H1 (cell line): ENCODE data around the gene MEP1A. TPM values are rescaled to one million over a fixed set of nuclear protein-coding genes. Genes with fewer than 3 reads are reported as not detected.

Experiments used
- CTCF ChIA-PET: fragments of 300-600 bp; sonication (Branson Sonifier 250); formaldehyde crosslinking; loops from one replicate; lab custom pipeline; 2021; ENCODE audit not compliant: partially characterized antibody; lab: Charles Lee
- POLR2A ChIA-PET: fragments of 300-600 bp; sonication (Branson Sonifier 250); formaldehyde crosslinking; loops from one replicate; lab custom pipeline; 2021; ENCODE audit warnings: inconsistent platforms; ENCODE audit not compliant: partially characterized antibody; lab: Charles Lee
- DNase-seq, 2 experiments: peaks; one replicate each; pipeline versions ENCODE4 v3.0.0 to v3.0.0-alpha.2; 2010 to 2022; ENCODE audit warnings: low spot score in 2 of 2, low read depth in 1 of 2, mixed read lengths in 1 of 2
- FAIRE-seq: peaks from 2 replicates; lab custom pipeline; 2011; peaks lifted over from hg19 to GRCh38; lab: Jason Lieb, UNC
- H2AFZ ChIP-seq: 2 replicates; pipeline ENCODE4 v1.8.1; 2012; ENCODE audit warnings: low read length, inconsistent platforms
- H2AK5ac ChIP-seq: 2 replicates; pipeline ENCODE4 v1.6.1; 2013; ENCODE audit warnings: low read depth, low read length
- H2BK120ac ChIP-seq: replicated peaks from 2 replicates; pipeline ENCODE3; 2013; ENCODE audit warnings: low read depth, low read length, inconsistent platforms
- H2BK12ac ChIP-seq: 2 replicates; pipeline ENCODE4 v1.6.1; 2013; ENCODE audit warnings: low read depth, low read length
- H2BK15ac ChIP-seq: 2 replicates; pipeline ENCODE4 v1.6.1; 2013; ENCODE audit warnings: low read length
- H2BK20ac ChIP-seq: 2 replicates; pipeline ENCODE4 v1.6.1; 2013; ENCODE audit warnings: low read length
- H2BK5ac ChIP-seq: 2 replicates; pipeline ENCODE4 v1.6.1; 2013; ENCODE audit warnings: low read depth, low read length
- H3K14ac ChIP-seq: 2 replicates; pipeline ENCODE4 v1.6.1; 2013; ENCODE audit warnings: inconsistent platforms; ENCODE audit not compliant: insufficient read length
- H3K18ac ChIP-seq: 2 replicates; pipeline ENCODE4 v1.6.1; 2013; ENCODE audit warnings: low read length; ENCODE audit errors: extremely low read depth
- H3K23ac ChIP-seq: 2 replicates; pipeline ENCODE4 v1.6.1; 2013; ENCODE audit warnings: inconsistent platforms; ENCODE audit not compliant: insufficient read length
- H3K23me2 ChIP-seq: 2 replicates; pipeline ENCODE4 v1.6.1; 2013; ENCODE audit warnings: low read depth, low read length
- H3K27ac ChIP-seq: 2 replicates; pipeline ENCODE4 v1.6.1; 2011; ENCODE audit warnings: low read depth, low read length, inconsistent platforms
- H3K27me3 ChIP-seq, 4 experiments: replicated peaks in 1 of 4; 1 replicate in 1 of 4; 2 replicates in 3 of 4; pipeline versions ENCODE4 v1.6.1 to v1.8.1; 2011 to 2013; ENCODE audit warnings: low read length in 3 of 4, mild to moderate bottlenecking in 3 of 4, inconsistent platforms in 2 of 4, mixed read lengths in 2 of 4, moderate library complexity in 1 of 4; ENCODE audit not compliant: control insufficient read depth in 3 of 4, insufficient read depth in 3 of 4; ENCODE audit errors: extremely low read depth in 1 of 4
- H3K36me3 ChIP-seq, 4 experiments: 2 replicates each; pipeline versions ENCODE4 v1.6.1 to v1.8.1; 2011 to 2013; ENCODE audit warnings: mild to moderate bottlenecking in 4 of 4, low read length in 3 of 4, moderate library complexity in 2 of 4, control low read depth in 1 of 4, inconsistent platforms in 1 of 4; ENCODE audit not compliant: insufficient read depth in 4 of 4, control insufficient read depth in 2 of 4
- H3K4ac ChIP-seq: replicated peaks from 2 replicates; pipeline ENCODE3; 2013; ENCODE audit warnings: low read length, low read depth, mixed read lengths, inconsistent platforms; ENCODE audit not compliant: insufficient read length
- H3K4me1 ChIP-seq, 4 experiments: replicated peaks in 1 of 4; 1 replicate in 1 of 4; 2 replicates in 3 of 4; pipeline versions ENCODE4 v1.6.1 to v1.8.1; 2011 to 2013; ENCODE audit warnings: low read length in 3 of 4, inconsistent platforms in 2 of 4, mixed read lengths in 1 of 4; ENCODE audit not compliant: insufficient read depth in 4 of 4, control insufficient read depth in 3 of 4
- H3K4me2 ChIP-seq, 2 experiments: 2 replicates each; pipeline versions ENCODE4 v1.6.1 to v1.8.1; 2011 to 2013; ENCODE audit warnings: low read depth in 2 of 2, low read length in 2 of 2, control low read depth in 1 of 2, inconsistent platforms in 1 of 2, mild to moderate bottlenecking in 1 of 2; ENCODE audit not compliant: insufficient read depth in 1 of 2
- H3K4me3 ChIP-seq, 4 experiments: fragments of 200-600, 300-600 bp in 1 of 4; sonication (generic), shearing (Covaris generic), sonication (Bioruptor Twin) in 1 of 4; 2 replicates each; pipeline versions ENCODE4 v1.5.1 to v1.8.1; 2011 to 2016; ENCODE audit warnings: low read length in 4 of 4, low read depth in 3 of 4, control low read depth in 2 of 4, inconsistent platforms in 2 of 4, mild to moderate bottlenecking in 2 of 4, mixed read lengths in 1 of 4, moderate library complexity in 1 of 4; ENCODE audit not compliant: insufficient read depth in 2 of 4; ENCODE audit errors: extremely low read depth in 1 of 4
- H3K56ac ChIP-seq: replicated peaks from 2 replicates; pipeline ENCODE3; 2013; ENCODE audit warnings: low read depth, mild to moderate bottlenecking, mixed read lengths, low read length, inconsistent platforms; ENCODE audit not compliant: insufficient read length
- H3K79me1 ChIP-seq: 2 replicates; pipeline ENCODE4 v1.6.1; 2013; ENCODE audit warnings: low read depth, low read length, control low read depth
- H3K79me2 ChIP-seq, 2 experiments: 2 replicates each; pipeline versions ENCODE4 v1.6.1 to v1.8.1; 2012 to 2013; ENCODE audit warnings: low read length in 2 of 2, mild to moderate bottlenecking in 2 of 2, inconsistent platforms in 1 of 2; ENCODE audit not compliant: insufficient read depth in 2 of 2, control insufficient read depth in 1 of 2
- H3K9ac ChIP-seq, 4 experiments: replicated peaks in 1 of 4; 1 replicate in 1 of 4; 2 replicates in 3 of 4; pipeline versions ENCODE4 v1.6.1 to v1.8.1; 2011 to 2013; ENCODE audit warnings: low read depth in 3 of 4, low read length in 3 of 4, control low read depth in 2 of 4, mild to moderate bottlenecking in 2 of 4, moderate library complexity in 2 of 4, inconsistent platforms in 1 of 4; ENCODE audit errors: extremely low read depth in 1 of 4
- H3K9me3 ChIP-seq, 2 experiments: 2 replicates each; pipeline versions ENCODE4 v1.6.1 to v1.8.1; 2012 to 2013; ENCODE audit warnings: mild to moderate bottlenecking in 2 of 2, moderate library complexity in 2 of 2, control low read depth in 1 of 2, inconsistent platforms in 1 of 2, low read depth in 1 of 2, low read length in 1 of 2, mixed read lengths in 1 of 2; ENCODE audit not compliant: insufficient read depth in 2 of 2
- H4K20me1 ChIP-seq, 2 experiments: replicated peaks in 1 of 2; 2 replicates each; pipeline versions ENCODE3 to v1.8.1; 2011 to 2013; ENCODE audit warnings: inconsistent platforms in 2 of 2, low read length in 2 of 2, mild to moderate bottlenecking in 1 of 2; ENCODE audit not compliant: insufficient read depth in 2 of 2, control insufficient read depth in 1 of 2
- H4K5ac ChIP-seq: 2 replicates; pipeline ENCODE4 v1.6.1; 2013; ENCODE audit warnings: low read length, low read depth, mixed read lengths, inconsistent platforms; ENCODE audit not compliant: insufficient read length
- H4K8ac ChIP-seq: 2 replicates; pipeline ENCODE4 v1.8.0; 2013; ENCODE audit warnings: mild to moderate bottlenecking, moderate library complexity, low read length, inconsistent platforms; ENCODE audit not compliant: insufficient read depth; ENCODE audit errors: extremely low read depth
- H4K91ac ChIP-seq: replicated peaks from 2 replicates; pipeline ENCODE3; 2013; ENCODE audit warnings: low read length, mixed read lengths, inconsistent platforms; ENCODE audit not compliant: insufficient read length
- POU5F1 ChIP-seq: IDR thresholded peaks from 2 replicates; pipeline ENCODE4 v1.6.1; 2011; ENCODE audit warnings: low read depth, mild to moderate bottlenecking, low read length, moderate library complexity
- SIN3A ChIP-seq, 2 experiments: IDR thresholded peaks in 1 of 2; conservative IDR thresholded peaks in 1 of 2; 2 replicates each; pipeline ENCODE4 v1.6.1; 2011 to 2012; ENCODE audit warnings: low read length in 2 of 2, improper control_type of control experiment in 1 of 2, low read depth in 1 of 2, mild to moderate bottlenecking in 1 of 2
- WGBS, 2 experiments: shearing (Covaris generic) in 1 of 2; methylation state at CpG; one replicate each; pipeline versions ENCODE4 v1.1.6 to v1.1.7; 2013 to 2015; ENCODE audit warnings: low lambda C conversion rate in 2 of 2, mixed read lengths in 2 of 2, inconsistent platforms in 1 of 2, low coverage in 1 of 2, missing lambda C conversion rate in 1 of 2; ENCODE audit not compliant: insufficient replicate concordance in 2 of 2, insufficient coverage in 1 of 2, insufficient read length in 1 of 2; ENCODE audit errors: extremely low coverage in 1 of 2, missing lambda C conversion rate in 1 of 2; 5-methylcytosine and 5-hydroxymethylcytosine counted together
- polyA plus RNA-seq, 7 experiments: library from polyadenylated mRNA; depleted of rRNA in 3 of 7; stranded (reverse) in 5 of 7; unstranded in 2 of 7; fragments of >200 nt in 5 of 7; fragments of 200-250 nt in 2 of 7; gene quantifications; 1 replicate in 5 of 7; 2 replicates in 1 of 7; 4 replicates in 1 of 7; pipeline versions ENCODE4 v1.2.1 to v1.2.3, GENCODE V29; 2011 to 2013; ENCODE audit warnings: missing spikeins in 2 of 7, mixed read lengths in 2 of 7
- total RNA-seq: library from RNA; stranded (reverse); fragmentation: NEBNext Ultra II Directional; extraction: Animal tissue kit (Norgen Biotek cat#: 25700); gene quantifications from 2 replicates; pipeline ENCODE4 v1.2.1, GENCODE V29; 2021
- TF ChIP-seq, protein P1 (sequence below): IDR thresholded peaks from 2 replicates; pipeline ENCODE4 v1.6.1; 2012; ENCODE audit warnings: low read length, inconsistent platforms

The MEP1A gene
- total and polyA plus RNA-seq, 2 of the 8 experiments (the other 6 are each of a cell fraction or from before 2014, with no cell fraction given) = 0.03 TPM; not detected in 1

DNA sequence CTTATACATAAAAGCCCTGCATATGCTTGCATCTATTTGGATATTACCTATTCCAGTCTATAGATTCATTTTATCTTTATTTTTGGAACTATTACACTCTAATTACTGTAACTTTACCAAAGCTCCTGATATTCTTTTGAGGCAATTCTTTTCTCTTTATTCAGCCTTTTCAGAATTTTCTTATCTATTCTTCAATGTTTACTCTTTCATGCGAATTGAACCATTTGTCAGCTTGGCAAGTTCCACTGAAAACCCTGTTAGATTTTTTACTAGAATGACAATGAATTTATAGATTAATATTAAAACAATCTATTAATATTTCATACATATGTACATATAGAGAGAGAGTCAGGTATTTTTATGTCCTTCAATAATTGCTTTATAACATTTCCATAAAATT lies 554 bp upstream of the MEP1A start:
- Histone ChIP-seq H3K4me1 (no peaks in the 10 kb centered on the region), H3K27ac (no peak overlapping the region), H3K23me2 (no peaks in the 10 kb centered on the region), H3K14ac (no peak overlapping the region), H3K4me3 (no peak overlapping the region), H2AK5ac (no peak overlapping the region), H4K91ac (no peak overlapping the region), H3K79me1 (no peaks in the 10 kb centered on the region), H2BK12ac (no peak overlapping the region), H3K79me2 (no peaks in the 10 kb centered on the region), H3K9me3 (no peaks in the 10 kb centered on the region), H2BK120ac (no peak overlapping the region), H3K4ac (no peak overlapping the region), H4K20me1 (no peaks in the 10 kb centered on the region), H2AFZ (no peak overlapping the region), H3K18ac (no peak overlapping the region), H3K4me2 (no peak overlapping the region), H3K9ac (no peak overlapping the region), H3K56ac (no peak overlapping the region), H4K8ac (no peak overlapping the region), H3K27me3 (no peaks in the 10 kb centered on the region), H4K5ac (no peak overlapping the region), H3K36me3 (no peaks in the 10 kb centered on the region), H2BK5ac (no peak overlapping the region), H3K23ac (no peak overlapping the region), H2BK15ac (no peak overlapping the region), H2BK20ac (no peak overlapping the region)
- TF ChIP-seq SIN3A (conservative IDR thresholded peaks at IDR 0.05 in 1 of 2, IDR thresholded peaks at IDR 0.05 in 1 of 2; ENCODE audit: low read depth in 1 of 2, low read length in 2 of 2) = no peak
- TF ChIP-seq, protein P1, sequence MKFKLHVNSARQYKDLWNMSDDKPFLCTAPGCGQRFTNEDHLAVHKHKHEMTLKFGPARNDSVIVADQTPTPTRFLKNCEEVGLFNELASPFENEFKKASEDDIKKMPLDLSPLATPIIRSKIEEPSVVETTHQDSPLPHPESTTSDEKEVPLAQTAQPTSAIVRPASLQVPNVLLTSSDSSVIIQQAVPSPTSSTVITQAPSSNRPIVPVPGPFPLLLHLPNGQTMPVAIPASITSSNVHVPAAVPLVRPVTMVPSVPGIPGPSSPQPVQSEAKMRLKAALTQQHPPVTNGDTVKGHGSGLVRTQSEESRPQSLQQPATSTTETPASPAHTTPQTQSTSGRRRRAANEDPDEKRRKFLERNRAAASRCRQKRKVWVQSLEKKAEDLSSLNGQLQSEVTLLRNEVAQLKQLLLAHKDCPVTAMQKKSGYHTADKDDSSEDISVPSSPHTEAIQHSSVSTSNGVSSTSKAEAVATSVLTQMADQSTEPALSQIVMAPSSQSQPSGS = no peak
- no peak for TF ChIP-seq POU5F1
- FAIRE-seq = no peak
- POLR2A ChIA-PET = no interaction called here
- CTCF ChIA-PET = interaction anchor here (0.9 to 1.2 kb wide), 2 partner anchors 13 to 199 kb away, joined by 3 to 4 read pairs; no protein-coding TSS in a partner anchor
- WGBS, 2 experiments = 36% methylated on average over 1 of the region's 1 CpG; no CpG with 5 or more reads in 1 of the 2 experiments
- DNase-seq = no peak
